ENCODE results near the gene TRIM15.

GRCh38 chr6:30156262-30156599, 7.1 kb upstream of the TRIM15 start:
- no peak for TF ChIP-seq GATA2 (IDR thresholded peaks at IDR 0.05; ENCODE audit: insufficient read depth, insufficient read length, low read depth, low read length)
- no peak for TF ChIP-seq CTCF (IDR thresholded peaks at IDR 0.05; ENCODE audit: extremely low read depth in 1 of 2, insufficient read depth in 1 of 2, low read depth in 1 of 2, low read length in 2 of 2)
- no peak for TF ChIP-seq POLR2A (IDR thresholded peaks at IDR 0.05; ENCODE audit: low read depth, low read length)
- TF ChIP-seq JUN (IDR thresholded peaks at IDR 0.05; ENCODE audit: borderline replicate concordance, insufficient read depth, insufficient read length, low read depth) = no peak
- no peak for TF ChIP-seq FOS (IDR thresholded peaks at IDR 0.05; ENCODE audit: borderline replicate concordance, insufficient read depth, low read length)
- no peak for TF ChIP-seq MYC (IDR thresholded peaks at IDR 0.05; ENCODE audit: low read depth, low read length)
- TF ChIP-seq EZH2 (IDR thresholded peaks at IDR 0.05; ENCODE audit: borderline replicate concordance, low read depth, low read length, severe bottlenecking) = no peak
- TF ChIP-seq MAX (IDR thresholded peaks at IDR 0.05; ENCODE audit: insufficient read depth, insufficient read length) = no peak
- no peak for TF ChIP-seq POLR2AphosphoS5 (IDR thresholded peaks at IDR 0.05; ENCODE audit: insufficient read depth, low read depth, low read length)

Measured in endothelial cell of umbilical vein (primary cell).